Kidney (tissue), 14 donors: ENCODE results near the gene TNFAIP8. TPM values are rescaled to one million over a fixed set of nuclear protein-coding genes. Genes with fewer than 3 reads are reported as not detected.

Source experiments
- DNase-seq, 5 donors: peaks; one replicate each; pipeline ENCODE4 v3.0.0-alpha.2; 2013 to 2020
- FAIRE-seq: peaks from 2 replicates; lab custom pipeline; 2012; peaks lifted over from hg19 to GRCh38; lab: Jason Lieb, UNC
- H3K27ac ChIP-seq, 2 donors: one replicate each; pipeline ENCODE4 v1.7.0; 2013; ENCODE audit warnings: low read depth in 2 of 2, low read length in 2 of 2, inconsistent platforms in 1 of 2
- H3K27me3 ChIP-seq: one replicate; pipeline ENCODE4 v1.7.1; 2013; ENCODE audit warnings: low read length, inconsistent platforms; ENCODE audit not compliant: control insufficient read depth, insufficient read depth
- H3K36me3 ChIP-seq, 3 donors: one replicate each; pipeline versions ENCODE4 v1.7.0 to v1.7.1; 2013; ENCODE audit warnings: low read length in 3 of 3, control low read depth in 1 of 3, inconsistent platforms in 1 of 3; ENCODE audit not compliant: insufficient read depth in 3 of 3, control insufficient read depth in 2 of 3
- H3K4me1 ChIP-seq, 3 donors: one replicate each; pipeline versions ENCODE4 v1.7.0 to v1.7.1; 2013; ENCODE audit warnings: low read length in 3 of 3, inconsistent platforms in 1 of 3, low read depth in 1 of 3; ENCODE audit not compliant: control insufficient read depth in 2 of 3, insufficient read depth in 2 of 3
- H3K4me3 ChIP-seq, 3 donors: one replicate each; pipeline versions ENCODE4 v1.7.0 to v1.8.1; 2013; ENCODE audit warnings: low read length in 3 of 3, control low read depth in 1 of 3, inconsistent platforms in 1 of 3
- H3K9ac ChIP-seq, 3 donors: one replicate each; pipeline versions ENCODE4 v1.7.0 to v1.7.1; 2013; ENCODE audit warnings: low read length in 3 of 3, control low read depth in 1 of 3, inconsistent platforms in 1 of 3
- H3K9me3 ChIP-seq, 3 donors: one replicate each; pipeline versions ENCODE4 v1.7.0 to v1.7.1; 2013; ENCODE audit warnings: low read length in 3 of 3, control low read depth in 1 of 3, inconsistent platforms in 1 of 3; ENCODE audit not compliant: control insufficient read depth in 2 of 3, insufficient read depth in 1 of 3
- CTCF ChIP-seq: IDR thresholded peaks from 3 replicates; pipeline ENCODE4 v1.5.1; 2012; ENCODE audit warnings: mild to moderate bottlenecking, moderate library complexity, borderline replicate concordance; ENCODE audit not compliant: insufficient read depth; ENCODE audit errors: extremely low read depth
- intact Hi-C: fragments of 100-400 bp; cut with DNase I; formaldehyde crosslinking; loops from one replicate; pipeline ENCODE4 v1.11.1; 2022
- polyA plus RNA-seq: library from polyadenylated mRNA; stranded (reverse); fragments of 350-450 nt; fragmentation: Illumina TruSeq; extraction: RNeasy Lipid Tissue Mini Kit (QIAGEN cat#74804); gene quantifications from one replicate; pipeline ENCODE4 v1.2.3, GENCODE V29; 2014; ENCODE audit warnings: low read depth, low replicate concordance; ENCODE audit not compliant: insufficient read depth
- total RNA-seq: library from RNA; stranded (reverse); fragmentation: NEBNext Ultra II Directional; extraction: Animal tissue kit (Norgen Biotek cat#: 25700); gene quantifications from one replicate; pipeline ENCODE4 v1.2.1, GENCODE V29; 2021
- donor health status: control.
- donor health status: control.
- donor health status: control.
- donor health status: control.
- donor health status: control.
- donor health status: DM: yes; HTN: yes; CAD: no.
- donor health status: Normal renal cell carcinoma (clear cell type).

Gene TNFAIP8
- total and polyA plus RNA-seq, 2 donors from 2014 or later = 13.3 to 41.5 TPM

- intact Hi-C loops = no loop called here
- Histone ChIP-seq H3K4me3 (no peak overlapping the region), H3K27ac (peak overlapping the region in 1 of 2 donors; percentile 58), H3K9ac (no peak overlapping the region), H3K36me3 (no peaks in the 10 kb centered on the region), H3K4me1 (peaks cover 0 to 15% (median 3%) of the 10 kb centered on the region in 3 donors), H3K27me3 (no peaks in the 10 kb centered on the region), H3K9me3 (no peaks in the 10 kb centered on the region)
- FAIRE-seq (no peak), DNase-seq (no peak)
- TF ChIP-seq CTCF = no peak
These were observed 41.9 kb downstream of the TNFAIP8 start for GRCh38 chr5:119397518-119398380.

GRCh38 chr5:119398727-119399466 lies 43.1 kb downstream of the TNFAIP8 start:
- no peak for TF ChIP-seq CTCF
- no peak for FAIRE-seq
- Histone ChIP-seq H3K36me3 (no peaks in the 10 kb centered on the region), H3K9ac (peak overlapping the region in 1 of 3 donors; percentile 12), H3K9me3 (no peaks in the 10 kb centered on the region), H3K27me3 (no peaks in the 10 kb centered on the region), H3K27ac (peak overlapping the region; percentile 39 to 66), H3K4me3 (no peak overlapping the region), H3K4me1 (peaks cover 0 to 15% (median 3%) of the 10 kb centered on the region in 3 donors)
- intact Hi-C loops = no loop called here
- DNase-seq = peak; percentile 34 to 87 (median 49)

GRCh38 chr5:119400245-119400644 lies 44.4 kb downstream of the TNFAIP8 start:
- no peak for TF ChIP-seq CTCF
- H3K4me3 ChIP-seq = no peak overlapping the region
- no peaks in the 10 kb centered on the region for H3K27me3 ChIP-seq
- peak overlapping the region; percentile 48 to 66 for H3K27ac ChIP-seq
- intact Hi-C loops = no loop called here
- no peak for FAIRE-seq
- H3K9ac ChIP-seq = no peak overlapping the region
- peak in 4 of 5 donors; percentile 41 to 81 (median 70) for DNase-seq
- H3K9me3 ChIP-seq = no peaks in the 10 kb centered on the region
- peaks cover 0 to 15% (median 3%) of the 10 kb centered on the region in 3 donors for H3K4me1 ChIP-seq
- H3K36me3 ChIP-seq = no peaks in the 10 kb centered on the region
